GM19324 (cell line): ENCODE data around the gene ASH1L.
"Not testable (repeated sequence)": the region's sequence is repeated elsewhere in the genome, so short reads cannot be mapped to it uniquely, and the experiment has no call there.

ENCODE experiments used
- ATAC-seq: cut with Tn5 transposase; IDR thresholded peaks from one replicate; pipeline ENCODE4 v1.9.1; 2021; ENCODE audit warnings: mild to moderate bottlenecking, moderate library complexity; ENCODE audit not compliant: unreplicated experiment, low FRiP score

ASH1L gene

DNA sequence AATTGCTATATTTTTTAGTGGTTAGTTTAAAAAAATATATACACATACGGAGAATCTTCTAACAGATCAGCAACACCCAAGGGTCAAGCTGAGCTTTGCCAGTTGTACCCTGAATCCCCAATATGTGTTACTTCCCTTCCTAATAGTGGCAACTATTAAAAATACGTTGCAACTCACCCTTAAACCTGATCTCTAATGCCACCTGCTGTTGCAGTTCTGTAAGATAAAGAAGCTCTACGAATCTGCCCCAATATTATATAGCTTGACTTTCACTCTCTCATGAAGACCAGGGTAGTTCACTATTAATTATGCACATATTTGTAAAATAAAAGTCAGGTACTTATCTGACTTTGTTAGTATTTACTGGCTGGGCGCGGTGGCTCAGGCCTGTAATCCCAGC is 58.4 kb downstream of the ASH1L start:
- ATAC-seq = no peak

DNA sequence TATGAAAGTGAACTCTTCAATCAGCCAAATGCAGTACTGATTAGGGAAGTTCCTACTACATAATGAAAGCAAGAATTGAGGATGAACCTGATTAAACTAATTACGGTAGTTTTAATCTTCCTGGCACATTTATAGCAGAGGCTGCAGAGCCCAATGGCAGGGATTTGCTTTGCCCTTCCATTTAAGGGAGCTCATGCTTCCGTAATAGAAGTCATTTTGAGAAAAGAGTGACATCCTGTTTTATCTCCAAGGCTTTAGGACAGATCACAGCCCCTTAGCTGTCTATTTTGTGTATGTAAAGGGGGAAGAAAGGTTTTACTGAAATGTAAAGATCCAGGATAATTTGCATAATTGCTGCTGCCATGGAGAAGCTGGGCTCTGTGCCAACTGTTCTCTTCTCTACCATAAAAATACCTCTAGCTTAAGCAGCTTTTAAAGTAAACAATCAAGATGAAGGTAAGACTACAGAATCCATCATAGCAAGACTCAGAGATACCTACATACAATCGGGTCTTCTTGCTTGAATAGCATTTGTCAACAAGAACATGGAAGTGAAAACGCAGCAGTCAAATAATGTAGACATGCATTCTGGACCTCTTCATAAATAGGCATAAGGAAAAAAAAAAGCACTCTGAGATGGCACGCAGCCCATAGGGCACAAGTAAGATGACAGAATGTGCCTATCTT is 62.5 kb downstream of the ASH1L start:
- ATAC-seq = no peak

DNA sequence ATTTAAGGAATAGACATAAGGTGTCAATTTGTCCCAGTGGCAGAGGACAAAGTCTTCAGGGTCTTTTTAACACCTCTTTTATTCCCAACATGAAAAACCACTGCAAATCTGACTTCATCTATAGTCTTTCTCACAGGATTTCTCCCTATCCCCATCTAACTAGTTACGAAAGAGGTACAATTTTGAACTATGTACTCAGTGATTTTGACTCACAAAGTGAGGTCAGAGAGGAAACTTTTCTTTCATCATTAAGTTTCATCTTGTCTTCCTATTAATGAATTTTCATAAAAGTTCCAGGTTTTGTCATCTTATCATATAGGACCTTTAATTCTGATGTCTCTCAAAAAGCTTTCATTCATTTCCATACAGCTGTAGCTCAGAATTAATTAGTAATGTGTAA is 63.3 kb downstream of the ASH1L start:
- ATAC-seq = no peak

DNA sequence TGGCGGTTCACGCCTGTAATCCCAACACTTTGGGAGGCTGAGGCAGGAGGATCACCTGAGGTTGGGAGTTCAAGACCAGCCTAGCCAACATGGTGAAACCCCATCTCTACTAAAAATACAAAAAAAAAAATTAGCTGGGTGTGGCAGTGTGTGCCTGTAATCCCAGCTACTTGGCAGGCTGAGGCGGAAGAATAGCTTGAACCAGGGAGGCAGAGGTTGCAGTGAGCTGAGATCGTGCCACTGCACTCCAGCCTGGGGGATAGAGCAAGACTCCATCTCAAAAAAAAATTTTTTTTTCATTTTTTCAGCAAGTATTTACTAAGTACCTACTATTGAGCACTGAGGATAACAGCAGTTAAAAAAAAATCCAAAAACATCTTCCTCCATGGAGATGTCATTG is 69.0 kb downstream of the ASH1L start:
- not testable (repeated sequence) for ATAC-seq

DNA sequence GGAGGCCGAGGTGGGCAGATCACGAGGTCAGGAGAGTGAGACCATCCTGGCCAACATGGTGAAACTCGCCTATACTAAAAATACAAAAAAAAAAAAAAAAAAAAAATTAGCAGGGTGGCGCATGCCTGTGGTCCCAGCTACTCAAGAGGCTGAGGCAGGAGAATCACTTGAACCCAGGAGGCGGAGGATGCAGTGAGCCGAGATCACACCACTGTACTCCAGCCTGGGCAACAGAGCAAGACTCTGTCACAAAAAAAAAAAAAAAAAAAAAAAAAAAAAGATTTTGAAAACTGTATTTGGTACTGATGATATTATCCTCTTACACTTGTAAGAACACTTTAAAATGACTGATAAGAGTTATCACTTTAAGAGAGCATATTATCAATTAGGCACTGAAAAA is 74.2 kb downstream of the ASH1L start:
- not testable (repeated sequence) for ATAC-seq

- no peak for ATAC-seq
These were observed 75.1 kb downstream of the ASH1L start for GRCh38 chr1:155487541-155487940.

DNA sequence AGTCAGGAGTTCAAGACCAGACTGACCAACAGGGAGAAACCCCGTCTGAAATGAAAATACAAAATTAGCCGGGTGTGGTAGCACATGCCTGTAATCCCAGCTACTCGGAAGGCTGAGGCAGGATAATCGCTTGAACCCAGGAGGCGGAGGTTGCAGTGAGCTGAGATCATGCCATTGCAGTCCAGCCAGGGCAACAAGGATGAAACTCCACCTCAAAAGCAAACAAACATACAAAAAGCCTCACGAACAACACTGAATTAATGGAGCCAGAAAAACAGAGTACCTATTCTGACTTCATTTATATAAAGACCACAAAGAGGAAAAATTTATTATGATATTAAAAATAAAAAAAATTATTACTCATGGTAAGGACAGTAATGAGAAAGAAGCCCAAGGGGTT is 75.7 kb downstream of the ASH1L start:
- ATAC-seq = not testable (repeated sequence)

DNA sequence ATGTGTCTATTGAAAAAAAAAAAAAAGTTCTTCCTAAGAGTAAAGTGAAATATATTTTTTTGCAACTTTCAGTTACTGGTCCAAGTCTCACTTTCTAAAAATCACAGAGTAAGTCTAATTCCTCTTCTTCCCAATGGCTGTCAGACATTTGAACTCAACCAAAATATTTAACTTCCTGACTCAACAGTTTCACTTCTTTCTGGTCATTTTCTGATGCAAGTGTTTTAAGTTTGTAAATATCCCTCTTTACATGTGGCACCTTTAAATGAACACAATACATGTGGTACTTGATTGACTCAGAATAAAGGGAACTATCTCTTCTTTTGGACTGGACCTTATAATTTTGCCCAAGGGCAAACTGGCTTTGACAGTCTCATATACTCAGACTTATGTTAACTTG is 76.7 kb downstream of the ASH1L start:
- ATAC-seq = no peak

DNA sequence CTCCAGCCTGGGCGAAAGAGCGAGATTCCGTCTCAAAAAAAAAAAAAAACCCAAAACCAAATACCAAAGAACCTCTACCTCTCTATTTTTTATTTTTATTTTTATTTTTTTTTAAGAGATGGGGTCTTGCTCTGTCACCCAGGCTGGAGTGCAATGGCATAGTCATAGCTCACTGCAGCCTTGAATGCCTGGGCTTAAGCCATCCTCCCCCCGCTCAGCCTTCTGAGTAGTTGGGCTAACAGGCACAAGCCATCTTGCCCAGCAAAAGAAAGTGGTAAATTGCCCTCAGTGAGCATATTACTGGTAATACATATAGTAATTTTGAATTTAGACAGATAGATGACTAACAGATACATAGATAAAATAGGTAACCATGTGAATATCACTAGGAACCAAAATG is 77.4 kb downstream of the ASH1L start:
- ATAC-seq = no peak

DNA sequence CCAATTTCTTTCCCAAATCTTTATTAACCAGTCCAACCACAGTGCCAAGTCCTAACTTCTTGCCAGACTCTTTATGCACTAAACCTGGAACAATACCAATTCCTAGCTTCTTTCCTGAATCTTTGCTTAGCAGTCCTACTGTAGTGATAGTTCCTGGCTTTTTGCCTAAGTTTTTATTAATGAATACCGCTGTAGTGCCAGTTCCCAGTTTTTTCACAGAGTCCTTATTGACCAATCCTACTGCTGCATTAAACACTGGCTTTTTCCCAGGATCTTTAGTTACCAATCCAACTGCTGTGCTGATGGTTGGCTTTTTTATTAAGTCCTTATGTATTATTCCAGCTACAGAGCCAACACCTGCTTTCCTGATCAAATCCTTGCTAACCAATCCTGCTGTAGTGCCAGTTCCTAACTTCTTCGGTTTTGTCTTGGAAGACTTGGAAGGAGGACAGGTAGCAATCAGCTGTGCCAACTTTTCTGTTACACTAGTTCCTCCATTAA is 80.8 kb downstream of the ASH1L start:
- ATAC-seq = no peak

DNA sequence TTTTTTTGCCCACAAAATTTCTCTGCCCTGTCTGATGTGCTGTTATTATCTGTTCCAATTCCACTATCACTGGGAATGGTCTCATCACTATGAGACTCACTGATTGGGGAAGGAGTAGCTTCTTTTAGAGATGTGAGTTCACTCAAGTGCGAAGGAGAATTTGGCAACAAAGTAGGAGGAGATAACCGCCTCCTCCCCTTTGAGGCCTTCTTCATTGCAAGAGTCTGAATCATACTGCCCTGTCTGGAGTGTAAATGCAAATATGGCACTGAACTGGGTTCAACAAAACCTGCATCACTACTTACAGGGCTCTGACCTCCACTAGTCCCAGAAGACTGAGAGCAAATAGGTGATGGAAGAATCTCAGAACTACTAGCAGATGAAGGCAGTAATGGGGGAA is 83.4 kb downstream of the ASH1L start:
- no peak for ATAC-seq

- no peak for ATAC-seq
These were observed 84.2 kb downstream of the ASH1L start for GRCh38 chr1:155478270-155478852.

GRCh38 chr1:155474146-155474545 is 88.5 kb downstream of the ASH1L start:
- ATAC-seq = no peak

GRCh38 chr1:155473151-155473821 is 89.3 kb downstream of the ASH1L start:
- no peak for ATAC-seq

DNA sequence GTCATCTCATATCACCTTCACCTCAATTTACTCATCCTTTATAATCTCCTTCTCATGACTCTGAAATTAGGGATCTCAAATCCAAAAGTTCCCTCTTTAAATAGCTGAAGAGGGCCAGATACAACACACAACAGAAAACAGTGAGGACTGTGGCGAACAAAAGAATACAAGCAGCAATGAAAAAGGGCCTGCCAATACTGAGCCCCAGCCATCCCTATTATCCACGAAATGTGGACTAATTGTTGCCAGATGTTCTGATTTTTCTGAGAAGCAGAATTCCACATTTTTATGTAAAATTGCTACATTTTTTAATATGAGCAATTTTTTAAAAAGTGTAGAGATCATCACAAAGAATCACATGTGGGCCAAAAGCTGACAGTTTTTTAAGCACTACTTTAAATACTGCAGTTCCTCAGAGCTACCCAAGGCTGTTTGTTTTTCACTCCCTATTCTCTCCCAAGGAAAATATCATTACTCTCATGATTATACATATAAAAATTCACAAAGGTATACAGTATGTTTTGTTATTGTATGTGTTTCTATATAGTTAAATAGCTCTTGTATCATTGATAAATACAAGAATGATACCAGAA is 90.0 kb downstream of the ASH1L start:
- ATAC-seq = no peak

GRCh38 chr1:155471891-155472290 is 90.7 kb downstream of the ASH1L start:
- ATAC-seq = no peak

DNA sequence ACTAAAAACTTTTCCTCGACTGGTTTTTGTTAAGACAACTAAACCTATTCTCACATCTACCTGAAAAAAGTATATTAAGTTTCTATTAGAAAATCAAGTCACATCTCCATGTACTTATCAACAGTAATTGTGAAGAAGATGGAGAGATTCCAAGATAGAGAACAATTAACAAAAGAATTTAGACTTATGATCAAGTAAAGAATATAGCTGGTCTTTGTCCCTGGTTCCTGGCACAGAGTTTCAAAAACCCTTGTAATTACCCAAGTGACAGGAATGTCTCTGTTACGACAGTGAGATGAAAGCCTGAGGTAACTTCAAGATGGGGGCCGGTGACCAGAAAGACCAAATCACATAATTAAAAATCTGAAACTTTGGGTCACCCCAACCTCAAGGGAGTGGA is 91.6 kb downstream of the ASH1L start:
- ATAC-seq = no peak

DNA sequence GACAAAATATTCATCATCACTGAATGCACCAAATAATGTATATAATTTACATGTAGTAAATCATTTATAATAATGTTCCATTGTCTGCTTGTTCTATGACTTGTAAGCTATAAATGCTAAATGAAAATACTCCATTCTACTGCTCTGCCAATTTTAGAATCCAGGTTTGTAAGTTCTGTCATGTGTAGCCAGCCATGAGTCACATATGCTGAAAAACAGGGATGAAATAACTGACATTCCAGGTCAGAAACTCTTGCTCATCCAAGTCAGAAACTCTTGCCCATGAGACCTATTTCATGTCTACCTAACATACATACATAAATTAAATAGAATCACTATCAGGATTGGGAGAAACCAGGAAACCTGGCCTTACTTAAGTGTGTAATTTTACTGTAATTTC is 95.6 kb downstream of the ASH1L start:
- no peak for ATAC-seq

- no peak for ATAC-seq
These were observed 96.0 kb downstream of the ASH1L start for GRCh38 chr1:155466617-155466972.

- ATAC-seq = no peak
These were observed 98.5 kb downstream of the ASH1L start for GRCh38 chr1:155463865-155464650.

DNA sequence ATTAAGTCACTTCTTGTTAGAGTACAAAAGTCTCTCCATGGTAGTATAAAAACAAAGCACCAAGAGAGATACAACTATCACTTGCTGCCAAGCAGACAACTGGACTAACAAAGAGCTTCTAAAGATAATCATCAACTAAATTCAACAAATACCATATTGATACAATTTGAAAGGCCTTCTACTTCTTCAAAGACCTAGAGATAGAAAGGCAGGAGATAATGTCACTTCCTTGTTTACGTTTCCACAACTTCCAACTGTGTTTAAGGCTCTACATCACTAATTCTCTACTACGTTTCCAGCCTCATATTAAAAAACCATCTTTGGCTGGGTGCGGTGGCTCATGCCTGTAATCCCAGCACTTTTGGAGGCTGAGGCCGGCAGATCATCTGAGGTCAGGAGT is 104.5 kb downstream of the ASH1L start:
- ATAC-seq = no peak
